RKO (cell line): ENCODE results near the gene SWI5.

ENCODE experiments used
- DNase-seq: peaks from one replicate; pipeline ENCODE4 v3.0.0-alpha.2; 2016; ENCODE audit warnings: low spot score

SWI5 gene

GRCh38 chr9:128252317-128253139, 23.5 kb upstream of the SWI5 start:
- DNase-seq = no peak

DNA sequence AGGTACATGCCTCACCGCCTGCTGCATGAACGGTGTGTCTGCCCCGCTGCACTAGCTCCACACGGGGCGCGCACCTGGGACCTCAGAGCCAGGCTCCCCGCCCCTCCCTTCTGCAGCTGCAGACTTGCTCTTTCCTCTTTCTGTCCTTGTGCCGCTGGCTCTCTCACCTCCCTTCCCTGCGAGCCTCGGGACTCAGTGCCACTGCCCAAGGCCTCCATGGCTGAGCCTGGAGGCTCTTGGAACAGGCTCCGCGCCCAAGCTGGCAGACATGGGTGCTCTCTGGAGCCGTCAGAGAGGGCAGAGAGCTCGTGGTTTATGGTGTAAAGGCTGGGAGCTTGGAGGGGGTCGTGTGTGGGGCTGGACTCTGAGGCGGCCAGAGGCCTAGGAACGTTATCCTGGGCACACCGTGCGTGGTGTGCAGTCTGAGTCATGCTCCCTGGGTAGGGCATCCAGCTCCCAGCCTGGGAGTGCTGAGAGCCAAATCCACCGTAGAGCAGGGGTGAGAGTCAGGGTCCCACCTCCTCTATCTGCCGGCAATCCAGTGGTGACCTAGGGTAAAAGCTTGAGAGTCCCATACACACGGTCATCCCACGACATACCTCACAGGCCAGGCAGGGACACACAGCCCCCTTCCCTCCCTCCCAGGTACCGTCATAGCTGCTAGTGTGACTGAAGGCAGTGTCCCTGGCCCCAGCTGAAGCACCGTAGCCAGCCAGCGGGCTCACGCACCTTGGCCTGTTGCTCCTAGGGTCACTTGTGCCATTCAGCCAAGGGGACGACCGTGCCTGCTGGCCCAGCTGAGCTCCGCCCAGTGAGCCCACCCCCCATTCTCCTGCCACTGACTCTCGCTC, 22.7 kb upstream of the SWI5 start:
- DNase-seq = no peak

DNA sequence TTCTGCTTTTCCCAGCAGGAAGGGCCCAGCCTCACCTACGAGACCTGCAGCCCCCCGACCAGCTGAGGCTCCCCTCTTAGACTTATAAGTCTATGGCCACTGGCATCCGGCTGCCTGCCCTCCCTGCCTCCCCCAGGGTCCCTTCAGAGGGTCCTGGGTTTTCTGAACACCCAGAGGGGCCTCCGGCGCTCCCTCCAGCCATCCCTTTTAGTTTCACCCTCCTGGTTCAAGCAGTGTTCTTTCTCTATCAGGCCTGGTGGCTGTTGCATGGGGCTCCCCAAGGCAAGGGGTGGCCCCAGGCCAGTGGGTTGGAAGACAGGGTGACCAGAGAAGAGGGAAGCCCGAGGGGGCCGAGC, 22.1 kb upstream of the SWI5 start:
- no peak for DNase-seq

GRCh38 chr9:128254362-128254761, 21.7 kb upstream of the SWI5 start:
- DNase-seq = no peak

DNA sequence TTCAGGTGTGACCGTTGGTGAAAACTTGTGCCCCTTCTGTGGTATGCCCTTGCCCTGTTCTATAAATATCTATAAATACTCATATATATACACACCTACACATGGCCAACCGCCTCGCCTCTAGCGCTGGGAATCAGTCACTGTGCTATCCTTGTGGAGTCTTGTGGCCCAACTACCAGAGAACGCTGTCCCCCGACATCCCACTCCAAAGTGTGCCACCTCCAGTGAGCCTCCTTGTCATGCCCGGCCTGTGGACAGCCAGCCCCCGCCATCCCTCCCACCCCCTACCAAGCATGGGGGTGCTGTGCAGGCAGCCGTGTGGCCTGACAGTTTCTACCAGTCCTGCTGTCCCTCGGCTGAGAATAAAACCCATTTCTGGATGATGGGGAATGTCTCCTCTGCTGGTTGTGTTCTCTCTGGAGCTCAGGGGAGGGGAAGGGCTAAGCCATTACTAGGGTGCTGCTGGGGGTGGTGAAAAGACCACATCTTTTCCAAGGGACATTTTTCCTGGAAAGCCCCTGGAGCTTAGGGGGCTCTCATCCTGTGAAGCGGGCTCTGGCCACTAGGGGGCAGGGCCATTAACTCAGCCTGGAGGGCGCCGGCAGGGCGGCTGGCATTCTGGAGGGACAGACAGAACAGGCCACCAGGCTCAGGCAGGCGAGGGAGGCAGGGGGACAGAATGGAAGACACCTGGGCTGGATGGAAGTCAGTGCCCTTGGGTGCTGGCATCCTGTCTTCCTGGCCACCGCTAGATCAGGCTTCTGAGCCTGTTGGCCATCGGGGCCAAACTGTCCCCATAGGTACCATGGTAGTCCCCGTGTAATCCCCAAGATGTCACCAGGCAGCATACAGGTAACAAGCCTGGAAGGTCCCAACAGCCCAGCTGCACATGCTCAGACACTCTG, 21.0 kb upstream of the SWI5 start:
- DNase-seq = peak; percentile 67

GRCh38 chr9:128257086-128257825, 18.8 kb upstream of the SWI5 start:
- DNase-seq = no peak

- no peak for DNase-seq
These were observed 18.2 kb upstream of the SWI5 start for GRCh38 chr9:128257907-128258306.

DNA sequence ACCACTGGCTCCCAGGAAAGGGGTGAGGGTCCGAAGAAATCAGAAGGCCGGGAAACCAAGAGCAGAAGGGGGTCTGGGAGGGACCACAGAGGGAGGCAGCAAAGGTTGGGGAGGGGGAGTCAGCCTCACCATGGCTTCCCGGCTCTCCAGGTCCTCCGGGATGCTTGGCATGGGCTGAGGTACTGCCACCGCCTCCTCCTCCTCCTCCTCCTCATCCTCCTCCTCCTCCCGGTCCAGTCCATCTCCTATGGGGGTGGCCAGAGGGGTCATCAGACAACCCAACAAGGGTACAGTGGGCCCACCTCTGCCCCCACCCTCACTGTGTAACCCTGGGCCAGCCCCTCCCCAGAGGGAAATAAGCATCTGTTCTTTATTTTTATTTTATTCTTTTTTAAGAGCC, 17.8 kb upstream of the SWI5 start:
- no peak for DNase-seq

DNA sequence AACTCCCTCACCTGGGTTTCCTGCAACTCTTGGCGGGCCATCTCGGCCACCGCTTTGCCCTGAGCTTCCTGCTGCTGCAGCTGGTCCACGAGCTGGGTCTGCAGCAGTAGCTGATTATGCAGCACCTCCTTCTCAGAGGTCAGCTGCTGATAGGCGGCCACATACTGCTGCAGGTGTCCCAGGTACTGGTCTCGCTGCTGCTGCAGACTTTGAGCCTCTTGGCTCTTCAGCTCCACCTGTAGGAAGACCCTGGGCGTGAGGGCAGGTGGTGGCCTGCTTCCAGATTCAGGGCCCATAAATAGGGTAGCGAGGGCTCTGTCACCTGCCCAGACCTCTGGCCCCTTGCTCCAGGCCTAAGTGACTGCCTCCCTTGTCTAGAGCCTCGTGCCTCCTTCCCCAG, 16.9 kb upstream of the SWI5 start:
- DNase-seq = no peak

DNA sequence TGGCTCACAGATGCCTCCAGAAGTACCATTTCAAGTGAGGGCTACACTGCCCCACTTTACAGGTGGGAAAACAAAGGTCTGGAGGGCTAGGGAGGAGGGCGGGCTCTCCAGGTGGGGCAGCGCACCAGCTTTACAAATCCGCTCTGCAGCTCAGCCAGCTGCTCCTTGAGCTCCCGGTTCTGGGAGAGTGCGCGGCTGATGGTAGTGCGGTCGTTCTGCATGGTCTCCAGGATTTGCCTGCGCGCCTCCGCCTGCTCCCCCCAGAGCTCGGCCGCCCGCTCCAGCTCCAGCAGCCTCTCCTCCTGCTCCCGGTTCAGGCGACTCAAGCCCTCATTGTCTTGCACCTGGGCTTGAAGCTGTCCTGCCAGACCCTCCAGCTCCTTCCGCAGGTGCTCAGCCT, 15.7 kb upstream of the SWI5 start:
- no peak for DNase-seq

GRCh38 chr9:128262687-128263086, 13.4 kb upstream of the SWI5 start:
- no peak for DNase-seq

GRCh38 chr9:128265348-128265847, 10.7 kb upstream of the SWI5 start:
- no peak for DNase-seq

DNA sequence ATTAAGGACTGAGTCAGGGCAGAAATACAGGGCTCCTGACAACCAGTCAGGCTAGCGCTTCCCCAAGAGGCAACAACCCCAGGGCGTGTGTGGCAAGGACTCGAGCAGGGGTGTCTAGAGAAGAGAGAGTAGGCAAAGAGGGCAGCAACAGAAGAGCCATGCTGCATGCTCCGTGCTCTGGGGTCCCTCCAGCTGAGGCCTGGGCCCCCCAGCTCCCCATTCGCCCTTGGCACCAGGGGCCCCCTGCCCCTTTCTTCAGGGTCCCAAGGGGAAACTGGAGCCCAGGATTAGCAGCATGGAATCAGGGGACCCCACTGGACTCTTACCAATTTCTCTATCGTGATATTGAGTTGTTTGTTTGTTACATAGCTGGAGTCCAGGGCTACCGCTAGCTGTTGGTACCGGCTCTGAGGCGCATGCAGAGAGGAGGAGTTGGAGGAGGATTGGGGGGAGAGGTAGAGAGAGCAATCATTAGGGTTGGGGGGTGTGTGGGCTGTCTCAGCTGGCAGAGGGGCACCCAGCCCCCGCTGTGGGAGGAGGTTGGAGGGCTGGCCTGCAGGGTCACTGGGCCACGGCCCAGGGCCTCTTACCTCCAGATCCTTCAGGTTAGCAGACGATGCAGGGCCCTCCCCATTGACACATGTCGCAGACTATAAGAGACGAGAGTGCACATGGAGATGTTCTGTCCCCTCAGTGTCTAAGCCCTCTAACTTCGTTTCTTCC, 9.0 kb upstream of the SWI5 start:
- DNase-seq = no peak

GRCh38 chr9:128271112-128271511, 5.0 kb upstream of the SWI5 start:
- DNase-seq = no peak

DNA sequence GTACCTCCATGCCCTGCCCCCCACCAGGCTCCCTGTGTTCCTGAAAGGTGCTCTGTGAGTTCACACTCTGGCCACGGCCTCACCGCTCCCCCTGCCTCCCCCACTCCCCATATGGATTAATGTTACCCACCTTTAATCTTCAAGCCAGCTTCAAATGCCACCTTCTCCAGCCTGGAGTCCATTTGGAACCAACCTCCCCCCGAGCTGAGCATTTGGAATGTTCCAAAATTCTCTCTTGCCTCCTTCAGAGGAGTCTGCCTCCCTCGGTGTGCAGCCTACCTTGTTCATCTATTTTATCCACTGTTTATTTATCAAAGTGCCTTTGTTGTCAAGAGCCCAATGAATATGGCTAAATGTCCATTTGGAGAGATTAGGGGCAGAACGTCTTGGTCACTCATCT, 4.6 kb upstream of the SWI5 start:
- DNase-seq = no peak

- no peak for DNase-seq
These were observed 1.8 kb upstream of the SWI5 start for GRCh38 chr9:128274245-128274644.

DNA sequence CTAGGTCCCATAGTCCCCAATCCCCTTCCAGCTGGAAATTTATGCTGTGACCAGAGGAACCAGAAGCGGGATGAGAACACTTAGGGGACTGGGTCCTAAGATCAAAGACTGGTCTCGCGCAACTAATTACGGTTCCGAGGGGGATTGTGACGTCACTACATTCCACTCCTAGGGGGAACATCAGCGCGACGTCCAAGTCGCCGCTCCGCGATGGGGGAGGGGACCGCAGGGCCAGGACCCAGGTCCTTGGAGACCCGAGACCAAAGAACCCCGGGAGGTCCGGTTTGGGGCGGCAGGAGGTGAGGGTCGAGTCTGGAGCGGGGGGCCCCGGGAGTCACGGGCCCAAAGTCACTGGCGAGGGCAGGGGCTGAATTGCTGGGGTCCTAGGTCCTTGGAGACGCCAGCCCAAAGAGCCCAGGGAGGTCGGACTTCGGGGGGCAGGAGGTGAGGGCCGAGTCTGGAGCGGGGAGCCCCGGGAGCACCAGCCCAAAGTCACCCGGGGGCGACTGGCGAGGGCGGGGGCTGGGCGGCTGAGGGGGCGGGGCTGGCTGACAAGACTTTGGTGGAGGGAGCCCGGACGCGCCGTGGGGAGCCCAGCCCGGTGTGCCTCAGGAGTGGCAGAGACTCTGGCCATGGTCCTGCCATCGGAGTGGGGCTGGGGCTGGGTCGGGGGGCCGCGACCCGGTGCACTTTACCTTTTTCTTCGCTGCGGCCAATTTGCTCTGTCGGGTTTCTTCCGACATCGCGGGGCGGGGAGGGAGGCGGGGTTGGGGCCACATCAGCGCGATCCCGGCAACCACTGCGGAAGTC, 673 bp upstream of the SWI5 start, which contains the start of gene GOLGA2:
GOLGA2 (minus strand) TSS at position 810 of the 810 bp plus-strand sequence; CDS start at position 779, 31 bp downstream.
- peak; percentile 61 for DNase-seq

GRCh38 chr9:128276574-128277270, 646 bp downstream of the SWI5 start:
- peak; percentile 76 for DNase-seq
